Ascending aorta (tissue), 2 donors: Measurements from ENCODE around the gene CCSER1. TPM values are rescaled to one million over a fixed set of nuclear protein-coding genes. Genes with fewer than 3 reads are reported as not detected.

ENCODE experiments used
- DNase-seq, 2 donors: peaks; one replicate each; pipeline ENCODE4 v3.0.0-alpha.2; 2019; ENCODE audit warnings: low spot score in 2 of 2
- H3K27ac ChIP-seq, 2 donors: fragments of 200-600 bp; sonication (generic); one replicate each; pipeline ENCODE4 v1.5.1; 2016 to 2017; ENCODE audit warnings: mild to moderate bottlenecking in 1 of 2
- H3K27me3 ChIP-seq: fragments of 200-600 bp; sonication (generic); one replicate; pipeline ENCODE4 v1.5.1; 2017
- H3K36me3 ChIP-seq, 2 donors: fragments of 200-600 bp; sonication (generic); one replicate each; pipeline ENCODE4 v1.5.1; 2016
- H3K4me1 ChIP-seq, 2 donors: fragments of 200-600 bp; sonication (generic); one replicate each; pipeline ENCODE4 v1.5.1; 2016 to 2017; ENCODE audit warnings: mild to moderate bottlenecking in 1 of 2
- H3K4me3 ChIP-seq, 2 donors: fragments of 200-600 bp; sonication (generic); one replicate each; pipeline ENCODE4 v1.5.1; 2016 to 2017; ENCODE audit warnings: mild to moderate bottlenecking in 1 of 2
- H3K9me3 ChIP-seq, 2 donors: fragments of 200-600 bp; sonication (generic); one replicate each; pipeline ENCODE4 v1.5.1; 2016
- CTCF ChIP-seq, 3 experiments: fragments of 200-600 bp in 2 of 3; fragments of 450-650 bp in 1 of 3; sonication (generic) in 2 of 3; IDR thresholded peaks; one replicate each; pipeline ENCODE4 v1.5.1; 2016 to 2019; ENCODE audit warnings: antibody characterized with exemption in 3 of 3, mild to moderate bottlenecking in 1 of 3, moderate library complexity in 1 of 3
- intact Hi-C: fragments of 100-400 bp; cut with DNase I; formaldehyde crosslinking; loops from one replicate; pipeline ENCODE4 v1.15.1; 2023
- total RNA-seq: library from RNA; depleted of rRNA; stranded (reverse); fragments of >200 nt; gene quantifications from one replicate; pipeline ENCODE4 v1.1.0, GENCODE V29; 2016

CCSER1 gene
- total RNA-seq, 1 donor from 2014 or later = 8.9 TPM

- no peaks in the 10 kb centered on the region for H3K36me3 ChIP-seq
- H3K27ac ChIP-seq = no peak overlapping the region
- H3K27me3 ChIP-seq = no peaks in the 10 kb centered on the region
- H3K4me1 ChIP-seq = no peaks in the 10 kb centered on the region
- H3K4me3 ChIP-seq = no peak overlapping the region
- TF ChIP-seq CTCF (IDR thresholded peaks at IDR 0.05) = peak in 2 of 3 experiments; percentile 17 to 43
- intact Hi-C loops = no loop called here
- no peak for DNase-seq
- H3K9me3 ChIP-seq = no peaks in the 10 kb centered on the region
Observed at GRCh38 chr4:91113130-91113706, 986.0 kb downstream of the CCSER1 start.

- intact Hi-C loops = no loop called here
Observed at GRCh38 chr4:91114386-91114785, 987.2 kb downstream of the CCSER1 start.

GRCh38 chr4:91116861-91117260 lies 989.7 kb downstream of the CCSER1 start:
- intact Hi-C loops = no loop called here

More at GRCh38 chr4:91114386-91114785, 987.2 kb downstream of the CCSER1 start:
- Histone ChIP-seq H3K9me3 (no peaks in the 10 kb centered on the region), H3K27me3 (no peaks in the 10 kb centered on the region), H3K4me1 (no peaks in the 10 kb centered on the region), H3K27ac (no peak overlapping the region), H3K4me3 (no peak overlapping the region), H3K36me3 (no peaks in the 10 kb centered on the region)
- TF ChIP-seq CTCF (IDR thresholded peaks at IDR 0.05) = no peak
- no peak for DNase-seq

GRCh38 chr4:91118597-91118996 lies 991.4 kb downstream of the CCSER1 start:
- intact Hi-C loops = no loop called here
- H3K27ac ChIP-seq = no peak overlapping the region
- no peak for DNase-seq
- H3K36me3 ChIP-seq = no peaks in the 10 kb centered on the region
- TF ChIP-seq CTCF (IDR thresholded peaks at IDR 0.05) = no peak
- H3K4me3 ChIP-seq = no peak overlapping the region
- no peaks in the 10 kb centered on the region for H3K27me3 ChIP-seq
- no peaks in the 10 kb centered on the region for H3K4me1 ChIP-seq
- H3K9me3 ChIP-seq = no peaks in the 10 kb centered on the region

More at GRCh38 chr4:91116861-91117260, 989.7 kb downstream of the CCSER1 start:
- Histone ChIP-seq H3K9me3 (no peaks in the 10 kb centered on the region), H3K27me3 (no peaks in the 10 kb centered on the region), H3K27ac (no peak overlapping the region), H3K36me3 (no peaks in the 10 kb centered on the region), H3K4me1 (no peaks in the 10 kb centered on the region), H3K4me3 (no peak overlapping the region)
- no peak for TF ChIP-seq CTCF (IDR thresholded peaks at IDR 0.05)
- no peak for DNase-seq

- Histone ChIP-seq H3K9me3 (no peaks in the 10 kb centered on the region), H3K27ac (no peak overlapping the region), H3K36me3 (no peaks in the 10 kb centered on the region), H3K27me3 (no peaks in the 10 kb centered on the region), H3K4me3 (no peak overlapping the region), H3K4me1 (no peaks in the 10 kb centered on the region)
- no peak for DNase-seq
- intact Hi-C loops = no loop called here
- no peak for TF ChIP-seq CTCF (IDR thresholded peaks at IDR 0.05)
Observed at GRCh38 chr4:91123742-91124141, 996.5 kb downstream of the CCSER1 start.

- no peak overlapping the region for H3K4me3 ChIP-seq
- TF ChIP-seq CTCF (IDR thresholded peaks at IDR 0.05) = no peak
- no peaks in the 10 kb centered on the region for H3K4me1 ChIP-seq
- H3K36me3 ChIP-seq = no peaks in the 10 kb centered on the region
- no peak overlapping the region for H3K27ac ChIP-seq
- intact Hi-C loops = no loop called here
- H3K9me3 ChIP-seq = no peaks in the 10 kb centered on the region
- DNase-seq = no peak
- no peaks in the 10 kb centered on the region for H3K27me3 ChIP-seq
Observed at GRCh38 chr4:91127192-91127591, 1000.0 kb downstream of the CCSER1 start.
